Neural cell (in vitro differentiated cells): ENCODE measurements around the gene TARS2. TPM values are rescaled to one million over a fixed set of nuclear protein-coding genes. Genes with fewer than 3 reads are reported as not detected.

ENCODE experiments used
- H2AFZ ChIP-seq: fragments of 200-600, 300-800 bp; sonication (generic), shearing (Covaris generic); 2 replicates; pipeline ENCODE4 v1.6.0; 2014; ENCODE audit warnings: low read depth, mild to moderate bottlenecking, antibody characterized with exemption, low read length, moderate library complexity
- H3F3A ChIP-seq: fragments of 200-600 bp; shearing (Covaris generic); 2 replicates; pipeline ENCODE4 v1.6.1; 2016; ENCODE audit warnings: mild to moderate bottlenecking, moderate library complexity, mixed read lengths, antibody characterized with exemption, low read length; ENCODE audit not compliant: insufficient read depth, poor library complexity, severe bottlenecking
- H3K27ac ChIP-seq: fragments of 200-600, 300-800 bp; sonication (generic), shearing (Covaris generic); 2 replicates; pipeline ENCODE4 v1.5.1; 2014; ENCODE audit warnings: mild to moderate bottlenecking, low read length, moderate library complexity
- H3K27me3 ChIP-seq: fragments of 300-800, 200-600 bp; sonication (generic), shearing (Covaris generic); 2 replicates; pipeline ENCODE4 v1.6.0; 2014; ENCODE audit warnings: mild to moderate bottlenecking, low read depth, low read length, moderate library complexity; ENCODE audit not compliant: insufficient read depth
- H3K36me3 ChIP-seq: fragments of 300-800, 200-600 bp; sonication (generic), shearing (Covaris generic); 2 replicates; pipeline ENCODE4 v1.5.1; 2014; ENCODE audit warnings: mild to moderate bottlenecking, antibody characterized with exemption, low read length, moderate library complexity; ENCODE audit not compliant: insufficient read depth
- H3K4me2 ChIP-seq: fragments of 300-800, 200-600 bp; sonication (generic), shearing (Covaris generic); 2 replicates; pipeline ENCODE4 v1.6.0; 2014; ENCODE audit warnings: mild to moderate bottlenecking, low read length
- H3K4me3 ChIP-seq: fragments of 300-800, 200-600 bp; sonication (generic), shearing (Covaris generic); 2 replicates; pipeline ENCODE4 v1.5.1; 2014; ENCODE audit warnings: mild to moderate bottlenecking, low read length, moderate library complexity
- H3K79me2 ChIP-seq: fragments of 200-600 bp; shearing (Covaris generic); replicated peaks from 2 replicates; pipeline ENCODE4 v1.6.0; 2014; ENCODE audit warnings: mild to moderate bottlenecking, low read length, moderate library complexity; ENCODE audit not compliant: insufficient read depth
- H3K9ac ChIP-seq: fragments of 300-800, 200-600 bp; sonication (generic), shearing (Covaris generic); 2 replicates; pipeline ENCODE4 v1.6.1; 2016; ENCODE audit warnings: mild to moderate bottlenecking, low read length, mixed read lengths
- H3K9me2 ChIP-seq: fragments of 200-600 bp; shearing (Covaris generic); 2 replicates; pipeline ENCODE4 v1.6.1; 2016; ENCODE audit warnings: mild to moderate bottlenecking, low read length, mixed read lengths; ENCODE audit not compliant: insufficient read depth
- H3K9me3 ChIP-seq: fragments of 200-600, 300-800 bp; sonication (generic), shearing (Covaris generic); 2 replicates; pipeline ENCODE4 v1.6.1; 2016; ENCODE audit warnings: mild to moderate bottlenecking, mixed run types, low read length, moderate library complexity, mixed read lengths
- H4K20me1 ChIP-seq: fragments of 200-600 bp; shearing (Covaris generic); 2 replicates; pipeline ENCODE4 v1.6.1; 2016; ENCODE audit warnings: mild to moderate bottlenecking, mixed run types; ENCODE audit not compliant: insufficient read depth
- CTCF ChIP-seq: fragments of 450-650 bp; IDR thresholded peaks from 2 replicates; pipeline ENCODE4 v1.5.1; 2014; ENCODE audit warnings: antibody characterized with exemption, mild to moderate bottlenecking, moderate library complexity; ENCODE audit not compliant: poor library complexity, severe bottlenecking
- EZH2 ChIP-seq: fragments of 200-600, 300-800 bp; shearing (Covaris generic), sonication (generic); IDR thresholded peaks from 2 replicates; pipeline ENCODE4 v1.6.1; 2014; ENCODE audit warnings: antibody characterized with exemption, low read length, borderline replicate concordance, mild to moderate bottlenecking; ENCODE audit not compliant: insufficient read depth, poor library complexity, severe bottlenecking
- MXI1 ChIP-seq: fragments of 450-650 bp; conservative IDR thresholded peaks from 2 replicates; pipeline ENCODE4 v1.6.1; 2014; ENCODE audit warnings: antibody characterized with exemption, mild to moderate bottlenecking; ENCODE audit not compliant: poor library complexity, severe bottlenecking
- POLR2AphosphoS5 ChIP-seq: IDR thresholded peaks from 2 replicates; pipeline ENCODE4 v1.6.1; 2012
- RAD21 ChIP-seq: fragments of 450-650 bp; conservative IDR thresholded peaks from 2 replicates; pipeline ENCODE4 v1.6.1; 2014; ENCODE audit warnings: antibody characterized with exemption, mild to moderate bottlenecking, moderate library complexity
- SMC3 ChIP-seq: fragments of 450-650 bp; conservative IDR thresholded peaks from 2 replicates; pipeline ENCODE4 v1.6.1; 2014; ENCODE audit warnings: antibody characterized with exemption, mild to moderate bottlenecking, moderate library complexity; ENCODE audit not compliant: poor library complexity
- TAF1 ChIP-seq: IDR thresholded peaks from 2 replicates; pipeline ENCODE4 v1.6.1; 2012; ENCODE audit warnings: low read depth
- polyA plus RNA-seq: library from polyadenylated mRNA; depleted of rRNA; stranded (reverse); fragments of >200 nt; gene quantifications from 2 replicates; pipeline ENCODE4 v1.2.3, GENCODE V29; 2014
- TF ChIP-seq, protein P1 (sequence below): IDR thresholded peaks from 2 replicates; pipeline ENCODE4 v1.6.1; 2012; ENCODE audit warnings: borderline replicate concordance

Gene TARS2
- polyA plus RNA-seq, 1 donor from 2014 or later: 19.4 TPM

GRCh38 chr1:150514913-150515327 lies 27.7 kb downstream of the TARS2 start:
- H3K9me2 ChIP-seq: no peaks in the 10 kb centered on the region
- peak overlapping the region; percentile 58 for H2AFZ ChIP-seq
- H3K36me3 ChIP-seq: no peaks in the 10 kb centered on the region
- no peaks in the 10 kb centered on the region for H4K20me1 ChIP-seq
- H3K9ac ChIP-seq: peak overlapping the region; percentile 63
- no peaks in the 10 kb centered on the region for H3K79me2 ChIP-seq
- H3K27ac ChIP-seq: peak overlapping the region; percentile 38
- no peaks in the 10 kb centered on the region for H3F3A ChIP-seq
- no peaks in the 10 kb centered on the region for H3K9me3 ChIP-seq
- peak overlapping the region; percentile 78 for H3K4me3 ChIP-seq
- TF ChIP-seq EZH2: no peak
- no peak for TF ChIP-seq TAF1
- TF ChIP-seq MXI1: no peak
- TF ChIP-seq, protein P1, sequence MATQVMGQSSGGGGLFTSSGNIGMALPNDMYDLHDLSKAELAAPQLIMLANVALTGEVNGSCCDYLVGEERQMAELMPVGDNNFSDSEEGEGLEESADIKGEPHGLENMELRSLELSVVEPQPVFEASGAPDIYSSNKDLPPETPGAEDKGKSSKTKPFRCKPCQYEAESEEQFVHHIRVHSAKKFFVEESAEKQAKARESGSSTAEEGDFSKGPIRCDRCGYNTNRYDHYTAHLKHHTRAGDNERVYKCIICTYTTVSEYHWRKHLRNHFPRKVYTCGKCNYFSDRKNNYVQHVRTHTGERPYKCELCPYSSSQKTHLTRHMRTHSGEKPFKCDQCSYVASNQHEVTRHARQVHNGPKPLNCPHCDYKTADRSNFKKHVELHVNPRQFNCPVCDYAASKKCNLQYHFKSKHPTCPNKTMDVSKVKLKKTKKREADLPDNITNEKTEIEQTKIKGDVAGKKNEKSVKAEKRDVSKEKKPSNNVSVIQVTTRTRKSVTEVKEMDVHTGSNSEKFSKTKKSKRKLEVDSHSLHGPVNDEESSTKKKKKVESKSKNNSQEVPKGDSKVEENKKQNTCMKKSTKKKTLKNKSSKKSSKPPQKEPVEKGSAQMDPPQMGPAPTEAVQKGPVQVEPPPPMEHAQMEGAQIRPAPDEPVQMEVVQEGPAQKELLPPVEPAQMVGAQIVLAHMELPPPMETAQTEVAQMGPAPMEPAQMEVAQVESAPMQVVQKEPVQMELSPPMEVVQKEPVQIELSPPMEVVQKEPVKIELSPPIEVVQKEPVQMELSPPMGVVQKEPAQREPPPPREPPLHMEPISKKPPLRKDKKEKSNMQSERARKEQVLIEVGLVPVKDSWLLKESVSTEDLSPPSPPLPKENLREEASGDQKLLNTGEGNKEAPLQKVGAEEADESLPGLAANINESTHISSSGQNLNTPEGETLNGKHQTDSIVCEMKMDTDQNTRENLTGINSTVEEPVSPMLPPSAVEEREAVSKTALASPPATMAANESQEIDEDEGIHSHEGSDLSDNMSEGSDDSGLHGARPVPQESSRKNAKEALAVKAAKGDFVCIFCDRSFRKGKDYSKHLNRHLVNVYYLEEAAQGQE: no peak
- no peak for TF ChIP-seq SMC3
- no peak for TF ChIP-seq CTCF
- TF ChIP-seq POLR2AphosphoS5: no peak
- H3K4me2 ChIP-seq: peak overlapping the region; percentile 81
- no peaks in the 10 kb centered on the region for H3K27me3 ChIP-seq

DNA sequence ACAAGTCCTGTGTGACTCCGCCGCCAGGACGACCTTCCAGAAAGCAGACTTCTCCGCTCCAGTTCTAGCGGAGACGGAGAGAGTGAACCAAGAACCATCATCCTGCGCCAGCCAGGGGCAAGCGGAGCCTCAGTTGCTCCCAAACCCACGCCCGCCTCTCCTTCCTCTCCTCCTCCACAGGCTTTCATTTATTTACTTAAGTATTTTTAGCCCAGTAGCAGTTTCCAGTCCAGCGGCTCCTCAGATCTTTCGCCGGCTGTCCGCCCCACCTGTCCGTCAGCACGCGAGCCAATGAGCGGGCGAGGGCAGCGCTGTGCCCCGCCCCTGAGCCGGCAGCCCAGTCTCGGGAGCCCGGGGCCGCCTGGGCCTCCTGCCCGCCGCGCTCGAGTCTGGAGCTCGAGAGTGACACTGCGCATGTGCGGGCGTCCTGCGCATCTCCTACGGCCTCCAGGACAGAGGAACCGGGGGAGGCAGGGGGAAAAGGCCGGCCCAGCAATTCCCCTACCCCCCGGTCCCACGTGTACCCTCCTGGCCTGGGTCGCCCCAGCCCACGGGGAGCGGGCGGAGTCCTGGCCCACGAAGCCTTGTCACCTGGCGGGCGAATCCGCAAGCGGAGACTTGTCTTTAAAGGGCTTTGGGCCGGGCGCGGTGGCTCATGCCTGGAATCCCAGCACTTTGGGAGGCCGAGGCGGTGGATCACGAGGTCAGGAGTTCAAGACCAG lies 28.3 kb downstream of the TARS2 start, which contains the start of gene FALEC:
Gene FALEC (plus strand): TSS at position 425 of the 722 bp plus-strand sequence.
- Histone ChIP-seq H3K9me2 (no peaks in the 10 kb centered on the region), H3K27ac (peak within 1 kb of the TSS; percentile 38), H3F3A (no peaks in the 10 kb centered on the region), H3K79me2 (no peaks in the 10 kb centered on the region), H3K9me3 (no peaks in the 10 kb centered on the region), H2AFZ (peak within 1 kb of the TSS; percentile 58), H3K9ac (peak within 1 kb of the TSS; percentile 63), H4K20me1 (no peaks in the 10 kb centered on the region), H3K27me3 (no peaks in the 10 kb centered on the region), H3K4me3 (peak within 1 kb of the TSS; percentile 78), H3K4me2 (peak within 1 kb of the TSS; percentile 81), H3K36me3 (no peaks in the 10 kb centered on the region)
- TF ChIP-seq SMC3: no peak
- TF ChIP-seq, protein P1: peak; percentile 13
- no peak for TF ChIP-seq CTCF
- no peak for TF ChIP-seq RAD21
- TF ChIP-seq MXI1: peak; percentile 58
- TF ChIP-seq EZH2: no peak
- TF ChIP-seq TAF1: no peak
- peak; percentile 52 for TF ChIP-seq POLR2AphosphoS5
